Activated naive CD4-positive, alpha-beta T cell treated with anti-CD3 and anti-CD28 coated beads for 36 hours (primary cell): ENCODE data around the gene R3HDM2. TPM values are rescaled to one million over a fixed set of nuclear protein-coding genes. Genes with fewer than 3 reads are reported as not detected.

Experiments
- CTCF ChIA-PET: fragments of 350-600 bp; sonication (Branson Sonifier 250); formaldehyde crosslinking; loops from one replicate; lab custom pipeline; 2021; ENCODE audit warnings: antibody characterized with exemption; lab: Charles Lee
- DNase-seq: peaks from one replicate; pipeline ENCODE4 v3.0.0-alpha.2; 2020
- H3K27ac Mint-ChIP-seq: one replicate; pipeline ENCODE4 v1.8.0; 2021; ENCODE audit warnings: mild to moderate bottlenecking, mixed read lengths
- H3K27me3 Mint-ChIP-seq: one replicate; pipeline ENCODE4 v1.8.0; 2021; ENCODE audit warnings: low read depth, mixed read lengths
- H3K36me3 Mint-ChIP-seq: one replicate; pipeline ENCODE4 v1.8.0; 2021; ENCODE audit warnings: low read depth, mixed read lengths
- H3K4me1 Mint-ChIP-seq: one replicate; pipeline ENCODE4 v1.8.0; 2021; ENCODE audit warnings: low read depth, mixed read lengths
- H3K4me3 Mint-ChIP-seq: one replicate; pipeline ENCODE4 v1.8.0; 2021; ENCODE audit warnings: mild to moderate bottlenecking, moderate library complexity, mixed read lengths
- H3K9me3 Mint-ChIP-seq: one replicate; pipeline ENCODE4 v1.8.0; 2021; ENCODE audit warnings: mixed read lengths
- intact Hi-C: fragments of 100-400 bp; cut with micrococcal nuclease; formaldehyde crosslinking; loops from one replicate; pipeline ENCODE4 v1.15.1; 2023
- total RNA-seq, 2 experiments: library from RNA; stranded (reverse); gene quantifications; one replicate each; pipeline ENCODE4 v1.2.3, GENCODE V29; 2021

The R3HDM2 gene
- total RNA-seq, 2 experiments from 2014 or later, result 42.2 to 44.8 TPM

DNA sequence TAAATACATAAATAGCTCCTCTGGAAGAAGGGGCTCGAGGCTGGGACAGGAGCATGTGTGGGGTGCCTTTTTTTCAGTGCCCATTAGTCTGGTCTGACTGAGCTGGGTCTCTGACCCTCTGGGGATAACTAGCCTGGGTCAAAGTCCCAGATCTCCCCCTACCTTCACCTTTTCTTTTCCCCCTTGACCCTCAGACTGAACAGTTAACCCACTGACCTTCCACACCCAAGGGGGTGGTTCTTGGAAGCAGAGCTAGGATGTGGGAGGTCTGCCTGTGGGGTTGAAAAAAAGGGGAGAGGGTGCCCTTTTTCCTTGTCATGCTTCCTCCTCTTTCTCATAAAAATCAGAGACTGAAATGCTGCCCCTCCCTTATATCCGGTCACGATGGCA is 27.8 kb upstream of the R3HDM2 start:
- Mint-ChIP-seq H3K27me3 (peaks cover 9% of the 10 kb centered on the region), H3K4me3 (peak overlapping the region; percentile 95), H3K9me3 (no peaks in the 10 kb centered on the region), H3K36me3 (no peaks in the 10 kb centered on the region), H3K27ac (peak overlapping the region; percentile 97), H3K4me1 (peaks cover 48% of the 10 kb centered on the region)
- CTCF ChIA-PET, result interaction anchor here (0.6 to 11.0 kb wide), 50 partner anchors 10 to 1502 kb away, joined by 3 to 207 read pairs (median 4); partner anchors contain the start of genes ARHGAP9, B4GALNT1, DCTN2 and SHMT2
- no peak for DNase-seq
- intact Hi-C loops, result loop anchor here (1.0 to 5.0 kb wide), 13 partner anchors 20 to 439 kb away; partner anchors contain the start of genes B4GALNT1, DCTN2, DDIT3 and R3HDM2

DNA sequence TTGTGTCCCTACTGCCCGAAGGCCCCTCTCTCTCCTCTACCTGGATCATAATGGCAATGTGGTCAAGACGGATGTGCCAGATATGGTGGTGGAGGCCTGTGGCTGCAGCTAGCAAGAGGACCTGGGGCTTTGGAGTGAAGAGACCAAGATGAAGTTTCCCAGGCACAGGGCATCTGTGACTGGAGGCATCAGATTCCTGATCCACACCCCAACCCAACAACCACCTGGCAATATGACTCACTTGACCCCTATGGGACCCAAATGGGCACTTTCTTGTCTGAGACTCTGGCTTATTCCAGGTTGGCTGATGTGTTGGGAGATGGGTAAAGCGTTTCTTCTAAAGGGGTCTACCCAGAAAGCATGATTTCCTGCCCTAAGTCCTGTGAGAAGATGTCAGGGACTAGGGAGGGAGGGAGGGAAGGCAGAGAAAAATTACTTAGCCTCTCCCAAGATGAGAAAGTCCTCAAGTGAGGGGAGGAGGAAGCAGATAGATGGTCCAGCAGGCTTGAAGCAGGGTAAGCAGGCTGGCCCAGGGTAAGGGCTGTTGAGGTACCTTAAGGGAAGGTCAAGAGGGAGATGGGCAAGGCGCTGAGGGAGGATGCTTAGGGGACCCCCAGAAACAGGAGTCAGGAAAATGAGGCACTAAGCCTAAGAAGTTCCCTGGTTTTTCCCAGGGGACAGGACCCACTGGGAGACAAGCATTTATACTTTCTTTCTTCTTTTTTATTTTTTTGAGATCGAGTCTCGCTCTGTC is 26.1 kb upstream of the R3HDM2 start:
- Mint-ChIP-seq H3K27me3 (peaks cover 9% of the 10 kb centered on the region), H3K4me1 (peaks cover 37% of the 10 kb centered on the region), H3K9me3 (no peaks in the 10 kb centered on the region), H3K36me3 (no peaks in the 10 kb centered on the region), H3K27ac (peak overlapping the region; percentile 13), H3K4me3 (no peak overlapping the region)
- DNase-seq, result no peak
- CTCF ChIA-PET, result interaction anchor here (0.9 to 11.0 kb wide), 15 partner anchors 12 to 214 kb away, joined by 3 to 207 read pairs (median 6); partner anchors contain the start of genes ARHGAP9 and INHBC
- intact Hi-C loops, result loop anchor here (5.0 kb wide), 1 partner anchor 440 kb away; no protein-coding TSS in a partner anchor

DNA sequence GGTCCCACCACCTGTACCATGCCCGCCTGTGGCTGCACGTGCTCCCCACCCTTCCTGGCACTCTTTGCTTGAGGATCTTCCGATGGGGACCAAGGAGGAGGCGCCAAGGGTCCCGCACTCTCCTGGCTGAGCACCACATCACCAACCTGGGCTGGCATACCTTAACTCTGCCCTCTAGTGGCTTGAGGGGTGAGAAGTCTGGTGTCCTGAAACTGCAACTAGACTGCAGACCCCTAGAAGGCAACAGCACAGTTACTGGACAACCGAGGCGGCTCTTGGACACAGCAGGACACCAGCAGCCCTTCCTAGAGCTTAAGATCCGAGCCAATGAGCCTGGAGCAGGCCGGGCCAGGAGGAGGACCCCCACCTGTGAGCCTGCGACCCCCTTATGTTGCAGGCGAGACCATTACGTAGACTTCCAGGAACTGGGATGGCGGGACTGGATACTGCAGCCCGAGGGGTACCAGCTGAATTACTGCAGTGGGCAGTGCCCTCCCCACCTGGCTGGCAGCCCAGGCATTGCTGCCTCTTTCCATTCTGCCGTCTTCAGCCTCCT is 25.4 kb upstream of the R3HDM2 start:
- DNase-seq, result peak; percentile 70
- Mint-ChIP-seq H3K27ac (no peak overlapping the region), H3K4me1 (peaks cover 33% of the 10 kb centered on the region)

DNA sequence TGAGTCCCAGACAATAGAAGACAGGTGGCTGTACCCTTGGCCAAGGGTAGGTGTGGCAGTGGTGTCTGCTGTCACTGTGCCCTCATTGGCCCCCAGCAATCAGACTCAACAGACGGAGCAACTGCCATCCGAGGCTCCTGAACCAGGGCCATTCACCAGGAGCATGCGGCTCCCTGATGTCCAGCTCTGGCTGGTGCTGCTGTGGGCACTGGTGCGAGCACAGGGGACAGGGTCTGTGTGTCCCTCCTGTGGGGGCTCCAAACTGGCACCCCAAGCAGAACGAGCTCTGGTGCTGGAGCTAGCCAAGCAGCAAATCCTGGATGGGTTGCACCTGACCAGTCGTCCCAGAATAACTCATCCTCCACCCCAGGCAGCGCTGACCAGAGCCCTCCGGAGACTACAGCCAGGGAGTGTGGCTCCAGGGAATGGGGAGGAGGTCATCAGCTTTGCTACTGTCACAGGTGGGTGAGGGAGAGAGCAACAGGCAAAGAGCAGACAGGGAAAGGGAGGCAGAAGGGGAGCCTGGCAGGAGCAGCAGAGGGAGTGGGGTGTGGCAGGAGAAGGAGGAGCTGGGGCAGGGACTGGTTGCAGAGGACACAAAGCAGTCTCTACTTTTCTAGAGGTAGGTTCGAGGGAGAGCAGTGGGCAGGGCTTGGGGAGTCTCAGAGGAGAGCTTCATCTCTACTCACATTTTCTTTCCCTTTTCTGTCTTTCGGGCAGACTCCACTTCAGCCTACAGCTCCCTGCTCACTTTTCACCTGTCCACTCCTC is 24.7 kb upstream of the R3HDM2 start:
- no peaks in the 10 kb centered on the region for H3K9me3 Mint-ChIP-seq
- H3K27ac Mint-ChIP-seq, result no peak overlapping the region
- peaks cover 30% of the 10 kb centered on the region for H3K4me1 Mint-ChIP-seq
- no peaks in the 10 kb centered on the region for H3K36me3 Mint-ChIP-seq
- peaks cover 3% of the 10 kb centered on the region for H3K27me3 Mint-ChIP-seq
- intact Hi-C loops, result loop anchor here (5.0 kb wide), 1 partner anchor 442 kb away; no protein-coding TSS in a partner anchor
- peak overlapping the region; percentile 74 for H3K4me3 Mint-ChIP-seq
- no peak for DNase-seq
- CTCF ChIA-PET, result interaction anchor here (0.6 to 11.0 kb wide), 38 partner anchors 10 to 255 kb away, joined by 3 to 172 read pairs (median 4); partner anchors contain the start of gene INHBC

More for the DNA sequence above, 25.4 kb upstream of the R3HDM2 start:
- H3K4me3 Mint-ChIP-seq, result peak overlapping the region; percentile 74
- intact Hi-C loops, result loop anchor here (5.0 kb wide), 1 partner anchor 441 kb away; no protein-coding TSS in a partner anchor
- CTCF ChIA-PET, result interaction anchor here (0.6 to 11.0 kb wide), 35 partner anchors 9 to 256 kb away, joined by 3 to 172 read pairs (median 5); partner anchors contain the start of gene INHBC
- H3K36me3 Mint-ChIP-seq, result no peaks in the 10 kb centered on the region
- H3K9me3 Mint-ChIP-seq, result no peaks in the 10 kb centered on the region
- H3K27me3 Mint-ChIP-seq, result peaks cover 7% of the 10 kb centered on the region

DNA sequence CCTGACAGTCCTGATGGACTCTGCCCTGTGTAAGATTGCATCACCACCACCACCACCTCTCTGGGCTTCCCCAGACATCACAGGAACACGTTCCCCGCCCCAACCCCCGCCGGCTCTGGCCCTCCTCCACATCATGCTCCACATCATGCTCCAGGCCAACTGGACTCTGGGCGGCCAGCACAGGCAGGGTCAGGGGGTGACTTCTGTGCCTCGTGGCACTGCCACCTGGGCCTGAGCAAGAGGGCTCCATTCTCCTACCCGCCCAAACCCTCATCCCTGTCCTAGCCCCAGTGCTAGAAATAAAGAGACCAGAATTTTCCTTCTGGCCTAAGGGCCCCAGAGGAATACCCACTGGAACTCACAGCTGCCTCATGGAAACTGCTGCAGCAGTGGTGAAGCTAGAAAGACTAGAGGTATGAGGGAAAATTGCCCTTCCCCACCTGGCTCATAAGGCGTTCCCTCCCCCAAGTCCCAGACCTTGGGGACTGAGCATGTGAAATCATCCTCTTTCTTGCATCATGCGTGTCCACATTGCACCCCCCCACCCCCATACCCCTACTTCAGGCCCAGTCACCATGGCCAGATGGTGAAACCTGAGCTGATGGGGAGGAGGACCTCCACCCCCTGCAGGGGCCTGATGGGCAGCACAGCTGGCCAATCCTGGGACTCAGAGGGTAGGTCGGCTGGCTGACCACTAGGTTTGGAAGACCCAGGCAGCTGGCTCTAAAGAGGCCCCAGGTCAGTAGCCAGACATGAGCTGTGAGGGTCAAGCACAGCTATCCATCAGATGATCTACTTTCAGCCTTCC is 23.9 kb upstream of the R3HDM2 start, which contains the start of gene INHBE:
INHBE (plus strand) TSS at position 742 of the 808 bp plus-strand sequence. CDS start 230 bp downstream, outside the sequence.
- intact Hi-C loops, result loop anchor here (5.0 kb wide), 1 partner anchor 443 kb away; no protein-coding TSS in a partner anchor
- H3K27me3 Mint-ChIP-seq, result no peaks in the 10 kb centered on the region
- H3K4me3 Mint-ChIP-seq, result peak within 1 kb of the TSS; percentile 74
- H3K4me1 Mint-ChIP-seq, result peaks cover 25% of the 10 kb centered on the region
- no peaks in the 10 kb centered on the region for H3K36me3 Mint-ChIP-seq
- CTCF ChIA-PET, result interaction anchor here (0.6 to 11.0 kb wide), 23 partner anchors 10 to 254 kb away, joined by 3 to 172 read pairs (median 5); partner anchors contain the start of gene INHBC
- peak within 1 kb of the TSS; percentile 46 for H3K27ac Mint-ChIP-seq
- peak; percentile 54 for DNase-seq
- no peaks in the 10 kb centered on the region for H3K9me3 Mint-ChIP-seq

DNA sequence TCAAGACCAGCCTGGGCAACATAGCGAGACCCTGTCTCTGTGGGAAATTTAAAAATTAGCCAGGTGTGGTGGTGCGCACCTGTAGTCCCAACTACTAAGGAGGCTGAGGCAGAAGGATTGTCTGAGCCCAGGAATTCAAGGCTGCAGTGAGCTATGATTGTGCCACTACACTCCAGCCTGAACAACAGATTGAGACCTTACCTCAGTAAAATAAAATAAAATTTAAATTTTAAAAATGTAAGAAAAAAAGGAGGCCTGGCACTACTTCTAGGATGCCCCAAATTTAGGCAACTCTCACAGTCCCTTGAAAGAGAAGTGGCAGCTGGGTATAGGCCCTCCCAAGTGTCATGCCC is 23.3 kb upstream of the R3HDM2 start:
- no peak for DNase-seq
- intact Hi-C loops, result no loop called here
- no peaks in the 10 kb centered on the region for H3K36me3 Mint-ChIP-seq
- peaks cover 25% of the 10 kb centered on the region for H3K4me1 Mint-ChIP-seq
- CTCF ChIA-PET, result interaction anchor here (0.6 to 11.0 kb wide), 12 partner anchors 21 to 267 kb away, joined by 3 to 172 read pairs (median 10); partner anchors contain the start of gene INHBC
- H3K27ac Mint-ChIP-seq, result peak overlapping the region; percentile 46
- no peaks in the 10 kb centered on the region for H3K27me3 Mint-ChIP-seq
- no peaks in the 10 kb centered on the region for H3K9me3 Mint-ChIP-seq
- H3K4me3 Mint-ChIP-seq, result peak overlapping the region; percentile 74

DNA sequence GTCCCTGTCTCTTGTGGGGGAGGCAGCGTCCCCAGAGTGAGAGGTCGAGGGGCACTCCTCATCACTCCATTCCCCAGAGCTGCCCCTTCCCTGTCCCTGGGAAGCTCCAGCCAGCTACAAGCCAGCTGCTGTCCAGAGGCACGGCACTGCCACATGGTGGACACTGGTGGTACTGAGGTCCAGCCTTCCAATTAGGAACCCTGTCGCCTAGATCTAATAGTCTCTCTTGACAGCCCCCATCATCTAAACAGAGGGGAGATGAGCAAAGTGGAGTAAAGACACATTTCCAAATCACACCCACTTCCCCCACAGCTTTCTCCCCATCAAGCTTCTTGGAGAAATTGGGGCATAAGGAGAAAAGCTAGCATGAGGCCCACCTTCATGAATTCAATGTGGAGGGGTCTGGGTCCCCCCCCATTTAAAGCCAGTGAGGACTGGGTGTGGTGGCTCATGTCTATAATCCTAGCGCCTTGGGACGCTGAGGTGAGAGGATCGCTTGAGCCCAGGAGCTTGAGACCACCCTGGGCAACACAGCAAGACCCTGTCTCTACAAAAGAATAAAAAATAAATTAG is 22.2 kb upstream of the R3HDM2 start:
- H3K27me3 Mint-ChIP-seq, result no peaks in the 10 kb centered on the region
- H3K36me3 Mint-ChIP-seq, result no peaks in the 10 kb centered on the region
- H3K27ac Mint-ChIP-seq, result peak overlapping the region; percentile 19
- H3K4me3 Mint-ChIP-seq, result no peak overlapping the region
- intact Hi-C loops, result loop anchor here (1.0 kb wide), 2 partner anchors 146 to 190 kb away; no protein-coding TSS in a partner anchor
- DNase-seq, result peak; percentile 82
- CTCF ChIA-PET, result interaction anchor here (0.6 to 11.0 kb wide), 41 partner anchors 9 to 794 kb away, joined by 3 to 172 read pairs (median 5); partner anchors contain the start of gene INHBC
- peaks cover 17% of the 10 kb centered on the region for H3K4me1 Mint-ChIP-seq
- no peaks in the 10 kb centered on the region for H3K9me3 Mint-ChIP-seq

DNA sequence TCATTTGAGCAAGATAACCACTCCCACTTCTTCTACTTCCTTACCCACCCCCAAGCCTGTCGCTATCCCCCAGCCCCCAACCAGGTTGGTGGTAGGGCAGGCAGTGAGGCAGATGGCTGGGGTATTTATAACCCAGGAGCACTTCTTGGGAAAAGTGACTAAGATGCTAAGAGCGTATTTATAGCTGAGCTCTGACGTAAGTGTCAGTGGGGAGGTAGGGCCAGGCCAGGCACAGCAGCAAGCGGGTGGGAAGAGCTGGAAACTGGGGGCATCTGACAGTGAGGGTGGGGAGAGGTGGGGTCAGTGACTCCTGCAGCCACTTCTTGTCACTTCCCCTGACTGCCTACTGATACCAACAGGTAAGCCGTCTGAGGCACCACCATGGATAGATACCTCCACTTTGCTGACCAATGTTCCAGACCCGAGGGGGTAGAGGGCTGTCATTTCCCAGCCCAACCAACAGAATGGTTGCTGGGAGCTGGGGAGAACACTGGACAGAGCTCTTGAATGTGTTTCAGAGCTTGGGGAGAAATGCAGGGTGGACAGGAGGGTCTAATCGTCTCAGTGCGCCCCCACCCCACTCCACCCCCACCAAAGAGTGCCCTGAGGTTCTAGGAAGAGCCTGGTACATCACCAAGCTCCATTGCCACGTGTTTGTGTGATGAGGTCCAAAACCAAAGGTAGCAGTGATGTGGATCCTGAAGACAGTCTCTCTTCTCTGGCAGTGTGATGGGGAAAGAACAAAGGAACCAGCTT is 21.5 kb upstream of the R3HDM2 start:
- Mint-ChIP-seq H3K36me3 (no peaks in the 10 kb centered on the region), H3K4me3 (no peak overlapping the region), H3K9me3 (no peaks in the 10 kb centered on the region), H3K27me3 (no peaks in the 10 kb centered on the region), H3K27ac (peak overlapping the region; percentile 19), H3K4me1 (peaks cover 12% of the 10 kb centered on the region)
- CTCF ChIA-PET, result interaction anchor here (0.7 to 11.0 kb wide), 39 partner anchors 10 to 793 kb away, joined by 3 to 172 read pairs (median 5); partner anchors contain the start of gene INHBC
- DNase-seq, result no peak
- intact Hi-C loops, result no loop called here

DNA sequence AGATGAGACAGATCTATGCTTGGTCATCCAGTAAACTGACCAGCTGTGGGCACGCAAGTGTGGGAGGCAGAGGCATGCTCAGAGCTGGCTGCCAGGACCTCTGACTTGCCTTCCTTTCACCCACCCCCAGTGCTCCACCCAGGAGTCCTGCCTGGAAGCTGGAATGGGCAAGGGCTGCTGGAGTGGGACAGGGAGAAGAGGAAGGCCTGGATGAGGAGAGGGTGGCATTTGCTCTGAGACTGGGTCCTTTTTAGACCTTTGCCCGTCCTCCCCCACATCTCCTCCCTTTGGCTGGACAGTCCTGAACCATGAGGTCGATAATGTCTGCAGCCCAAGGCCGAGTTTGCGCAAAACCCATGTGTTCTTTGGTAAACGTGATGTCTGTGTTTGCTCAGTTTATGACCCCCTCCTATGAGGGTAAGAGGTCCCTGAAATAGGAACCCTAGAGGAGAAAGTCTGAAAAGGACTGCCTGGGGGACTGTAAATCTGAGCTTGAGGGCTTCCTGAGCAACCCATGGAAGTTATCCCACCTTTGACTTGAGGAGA is 20.5 kb upstream of the R3HDM2 start:
- Mint-ChIP-seq H3K4me3 (no peak overlapping the region), H3K27ac (no peak overlapping the region), H3K27me3 (no peaks in the 10 kb centered on the region), H3K4me1 (peaks cover 10% of the 10 kb centered on the region), H3K9me3 (no peaks in the 10 kb centered on the region), H3K36me3 (no peaks in the 10 kb centered on the region)
- no peak for DNase-seq
- CTCF ChIA-PET, result interaction anchor here (1.0 to 11.0 kb wide), 14 partner anchors 9 to 227 kb away, joined by 4 to 172 read pairs (median 10); partner anchors contain the start of gene INHBC
- intact Hi-C loops, result no loop called here

DNA sequence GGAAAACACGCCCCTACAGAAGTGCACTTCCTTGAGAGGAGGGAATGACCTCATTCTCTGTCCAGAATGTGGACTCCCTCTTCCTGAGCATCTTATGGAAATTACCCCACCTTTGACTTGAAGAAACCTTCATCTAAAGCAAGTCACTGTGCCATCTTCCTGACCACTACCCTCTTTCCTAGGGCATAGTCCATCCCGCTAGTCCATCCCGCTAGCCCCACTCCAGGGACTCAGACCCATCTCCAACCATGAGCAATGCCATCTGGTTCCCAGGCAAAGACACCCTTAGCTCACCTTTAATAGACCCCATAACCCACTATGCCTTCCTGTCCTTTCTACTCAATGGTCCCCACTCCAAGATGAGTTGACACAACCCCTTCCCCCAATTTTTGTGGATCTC is 19.2 kb upstream of the R3HDM2 start:
- no peak for DNase-seq
- Mint-ChIP-seq H3K27ac (no peak overlapping the region), H3K4me1 (no peaks in the 10 kb centered on the region), H3K4me3 (no peak overlapping the region), H3K36me3 (no peaks in the 10 kb centered on the region), H3K9me3 (no peaks in the 10 kb centered on the region), H3K27me3 (no peaks in the 10 kb centered on the region)
- CTCF ChIA-PET, result interaction anchor here (0.6 to 11.0 kb wide), 5 partner anchors 12 to 186 kb away, joined by 3 to 172 read pairs (median 34); no protein-coding TSS in a partner anchor
- intact Hi-C loops, result no loop called here
